ENCODE data around the gene C19orf81. TPM values are rescaled to one million over a fixed set of nuclear protein-coding genes. Genes with fewer than 3 reads are reported as not detected.

Gene C19orf81
- total and polyA plus RNA-seq, 9 of the 15 experiments (the other 6 are each of a cell fraction or from before 2014, with no cell fraction given): 2.5 to 42.9 (median 33.0) TPM; not detected in 4

DNA sequence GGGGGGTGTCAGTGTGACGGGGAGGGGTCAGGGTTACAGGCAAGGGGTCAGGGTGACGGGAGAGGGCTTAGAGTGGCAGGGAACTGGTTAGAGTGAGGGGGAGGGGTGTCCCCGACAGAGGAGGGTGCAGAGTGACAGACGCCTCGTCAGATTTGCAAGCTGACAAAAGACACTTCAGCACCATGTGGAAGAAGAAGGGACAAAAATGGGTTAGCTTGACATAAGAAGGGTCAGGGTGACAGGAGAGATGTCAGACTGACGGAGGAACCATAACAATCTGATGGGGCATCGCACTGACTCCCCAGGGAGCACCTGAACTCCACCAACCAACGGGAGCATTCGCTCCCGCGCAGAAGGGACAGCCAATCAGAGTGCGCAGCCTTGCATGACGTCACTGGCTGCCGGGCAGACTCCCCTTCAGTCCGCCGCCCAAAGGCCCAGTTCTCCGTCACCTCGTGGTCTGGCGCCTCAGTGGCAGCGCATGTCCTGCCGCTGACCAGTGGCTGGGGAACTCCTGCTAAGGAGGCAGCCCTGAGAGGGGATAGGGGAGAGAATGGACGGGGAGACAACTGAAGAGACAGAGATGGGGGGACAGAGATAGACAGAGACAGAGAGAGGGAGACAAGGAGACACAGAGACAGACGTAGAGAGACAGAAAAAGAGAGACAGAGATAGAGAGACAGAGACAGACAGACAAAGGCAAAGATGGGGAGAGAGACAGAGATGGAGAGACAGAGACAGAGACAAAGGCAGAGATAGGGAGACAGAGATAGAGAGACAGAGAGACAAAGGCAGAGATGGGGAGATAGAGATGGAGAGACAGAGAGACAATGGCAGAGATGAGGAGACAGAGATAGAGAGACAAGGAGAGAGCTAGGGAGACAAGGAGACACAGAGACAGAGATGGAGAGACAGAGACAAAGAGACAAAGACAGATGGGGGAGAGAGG is 30.2 kb downstream of the C19orf81 start (continued):
- TF ChIP-seq, protein P1, sequence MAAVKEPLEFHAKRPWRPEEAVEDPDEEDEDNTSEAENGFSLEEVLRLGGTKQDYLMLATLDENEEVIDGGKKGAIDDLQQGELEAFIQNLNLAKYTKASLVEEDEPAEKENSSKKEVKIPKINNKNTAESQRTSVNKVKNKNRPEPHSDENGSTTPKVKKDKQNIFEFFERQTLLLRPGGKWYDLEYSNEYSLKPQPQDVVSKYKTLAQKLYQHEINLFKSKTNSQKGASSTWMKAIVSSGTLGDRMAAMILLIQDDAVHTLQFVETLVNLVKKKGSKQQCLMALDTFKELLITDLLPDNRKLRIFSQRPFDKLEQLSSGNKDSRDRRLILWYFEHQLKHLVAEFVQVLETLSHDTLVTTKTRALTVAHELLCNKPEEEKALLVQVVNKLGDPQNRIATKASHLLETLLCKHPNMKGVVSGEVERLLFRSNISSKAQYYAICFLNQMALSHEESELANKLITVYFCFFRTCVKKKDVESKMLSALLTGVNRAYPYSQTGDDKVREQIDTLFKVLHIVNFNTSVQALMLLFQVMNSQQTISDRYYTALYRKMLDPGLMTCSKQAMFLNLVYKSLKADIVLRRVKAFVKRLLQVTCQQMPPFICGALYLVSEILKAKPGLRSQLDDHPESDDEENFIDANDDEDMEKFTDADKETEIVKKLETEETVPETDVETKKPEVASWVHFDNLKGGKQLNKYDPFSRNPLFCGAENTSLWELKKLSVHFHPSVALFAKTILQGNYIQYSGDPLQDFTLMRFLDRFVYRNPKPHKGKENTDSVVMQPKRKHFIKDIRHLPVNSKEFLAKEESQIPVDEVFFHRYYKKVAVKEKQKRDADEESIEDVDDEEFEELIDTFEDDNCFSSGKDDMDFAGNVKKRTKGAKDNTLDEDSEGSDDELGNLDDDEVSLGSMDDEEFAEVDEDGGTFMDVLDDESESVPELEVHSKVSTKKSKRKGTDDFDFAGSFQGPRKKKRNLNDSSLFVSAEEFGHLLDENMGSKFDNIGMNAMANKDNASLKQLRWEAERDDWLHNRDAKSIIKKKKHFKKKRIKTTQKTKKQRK (IDR thresholded peaks at IDR 0.05; ENCODE audit: borderline replicate concordance, low read depth, low read length): no peak
- 0 out of 2 replicates have a peak, but pooled peaks have one; percentile 2 for TF ChIP-seq SMC3 (conservative IDR thresholded peaks at IDR 0.05; ENCODE audit: insufficient read depth, low read depth, low read length)
- no peak; the same call in 1 of the 2 replicates for TF ChIP-seq ZNF740 (CRISPR knock-in tag; IDR thresholded peaks at IDR 0.05)
- TF ChIP-seq ZNF740 (tag; IDR thresholded peaks at IDR 0.05): no peak
- TF ChIP-seq ZNF655 (CRISPR knock-in tag; IDR thresholded peaks at IDR 0.05): no peak
- TF ChIP-seq PURB (CRISPR knock-in tag; IDR thresholded peaks at IDR 0.05; ENCODE audit: low read depth): no peak
- TF ChIP-seq SAFB (IDR thresholded peaks at IDR 0.05; ENCODE audit: borderline replicate concordance, low read depth, low read length): no peak
- no peak for TF ChIP-seq TRIM28 (IDR thresholded peaks at IDR 0.05)
- no peak for TF ChIP-seq PRPF4 (IDR thresholded peaks at IDR 0.05; ENCODE audit: insufficient read depth, low read depth, low read length, poor library complexity, severe bottlenecking)
- no peak for TF ChIP-seq ARNT (IDR thresholded peaks at IDR 0.05)
- 0 out of 2 replicates have a peak, but pooled peaks have one; percentile 25 for TF ChIP-seq TAL1 (IDR thresholded peaks at IDR 0.05)
- no peak for TF ChIP-seq SRF (CRISPR knock-in tag; IDR thresholded peaks at IDR 0.05)
- TF ChIP-seq NR3C1 (CRISPR knock-in tag; IDR thresholded peaks at IDR 0.05): no peak
- no peak for TF ChIP-seq CCAR2 (IDR thresholded peaks at IDR 0.05; ENCODE audit: low read depth, low read length)
- no peak for TF ChIP-seq ID3 (CRISPR knock-in tag; IDR thresholded peaks at IDR 0.05)
- TF ChIP-seq ID3 (tag; IDR thresholded peaks at IDR 0.05): no peak
- TF ChIP-seq MTA2 (IDR thresholded peaks at IDR 0.05; ENCODE audit: low read depth): no peak
- no peak for TF ChIP-seq ZNF766 (CRISPR knock-in tag; conservative IDR thresholded peaks at IDR 0.05)
- TF ChIP-seq ZBTB7A (IDR thresholded peaks at IDR 0.05; ENCODE audit: borderline replicate concordance, control insufficient read depth, low read depth, low read length): no peak

Measured in K562 (cell line).